NCI-H2196 (cell line): ENCODE measurements around the gene MAPKAPK2.

Experiments used
- DNase-seq: peaks from one replicate; lab custom pipeline; 2025; ENCODE audit not compliant: unreplicated experiment; lab: John Stamatoyannopoulos, UW

The MAPKAPK2 gene

GRCh38 chr1:206682111-206682510, 2.6 kb upstream of the MAPKAPK2 start:
- no peak for DNase-seq

GRCh38 chr1:206683313-206683712, 1.4 kb upstream of the MAPKAPK2 start:
- no peak for DNase-seq

GRCh38 chr1:206684003-206684402, 702 bp upstream of the MAPKAPK2 start:
- DNase-seq: no peak

GRCh38 chr1:206685334-206685768, 646 bp downstream of the MAPKAPK2 start:
- DNase-seq: no peak

GRCh38 chr1:206685769-206686477, 1.2 kb downstream of the MAPKAPK2 start:
- DNase-seq: no peak

- DNase-seq: no peak
These were observed 2.0 kb downstream of the MAPKAPK2 start for GRCh38 chr1:206686478-206687249.

GRCh38 chr1:206687251-206687914, 2.7 kb downstream of the MAPKAPK2 start:
- DNase-seq: no peak

GRCh38 chr1:206687915-206688442, 3.3 kb downstream of the MAPKAPK2 start:
- DNase-seq: no peak

- DNase-seq: no peak
These were observed 5.8 kb downstream of the MAPKAPK2 start for GRCh38 chr1:206690516-206690915.

- DNase-seq: no peak
These were observed 6.9 kb downstream of the MAPKAPK2 start for GRCh38 chr1:206691604-206692003.

GRCh38 chr1:206693029-206693428, 8.3 kb downstream of the MAPKAPK2 start:
- DNase-seq: no peak

- no peak for DNase-seq
These were observed 8.9 kb downstream of the MAPKAPK2 start for GRCh38 chr1:206693592-206693991.

GRCh38 chr1:206694171-206695124, 9.7 kb downstream of the MAPKAPK2 start:
- DNase-seq: no peak

- no peak for DNase-seq
These were observed 11.0 kb downstream of the MAPKAPK2 start for GRCh38 chr1:206695733-206696132.

GRCh38 chr1:206696812-206697585, 12.3 kb downstream of the MAPKAPK2 start:
- no peak for DNase-seq

- no peak for DNase-seq
These were observed 13.3 kb downstream of the MAPKAPK2 start for GRCh38 chr1:206698011-206698410.

GRCh38 chr1:206699000-206699586, 14.4 kb downstream of the MAPKAPK2 start:
- DNase-seq: no peak

- no peak for DNase-seq
These were observed 14.9 kb downstream of the MAPKAPK2 start for GRCh38 chr1:206699626-206700025.

- DNase-seq: peak; percentile 79
These were observed 15.8 kb downstream of the MAPKAPK2 start for GRCh38 chr1:206700445-206701036.
